Mammary epithelial cell (primary cell): ENCODE measurements around the gene APLP1.

Experiments used
- EZH2 ChIP-seq: IDR thresholded peaks from 2 replicates; pipeline ENCODE4 v1.6.1; 2012; ENCODE audit warnings: low read length, inconsistent platforms, borderline replicate concordance
- TF ChIP-seq, protein P1 (sequence below), 2 donors: IDR thresholded peaks in 1 of 2; conservative IDR thresholded peaks in 1 of 2; 2 replicates each; pipeline ENCODE4 v1.5.1; 2011 to 2012; ENCODE audit warnings: inconsistent platforms in 2 of 2, low read length in 2 of 2, mild to moderate bottlenecking in 2 of 2, control low read depth in 1 of 2, low read depth in 1 of 2; ENCODE audit not compliant: insufficient read depth in 1 of 2; ENCODE audit errors: extremely low read depth in 1 of 2

GRCh38 chr19:35913589-35913988, 45.2 kb downstream of the APLP1 start:
- TF ChIP-seq, protein P1, sequence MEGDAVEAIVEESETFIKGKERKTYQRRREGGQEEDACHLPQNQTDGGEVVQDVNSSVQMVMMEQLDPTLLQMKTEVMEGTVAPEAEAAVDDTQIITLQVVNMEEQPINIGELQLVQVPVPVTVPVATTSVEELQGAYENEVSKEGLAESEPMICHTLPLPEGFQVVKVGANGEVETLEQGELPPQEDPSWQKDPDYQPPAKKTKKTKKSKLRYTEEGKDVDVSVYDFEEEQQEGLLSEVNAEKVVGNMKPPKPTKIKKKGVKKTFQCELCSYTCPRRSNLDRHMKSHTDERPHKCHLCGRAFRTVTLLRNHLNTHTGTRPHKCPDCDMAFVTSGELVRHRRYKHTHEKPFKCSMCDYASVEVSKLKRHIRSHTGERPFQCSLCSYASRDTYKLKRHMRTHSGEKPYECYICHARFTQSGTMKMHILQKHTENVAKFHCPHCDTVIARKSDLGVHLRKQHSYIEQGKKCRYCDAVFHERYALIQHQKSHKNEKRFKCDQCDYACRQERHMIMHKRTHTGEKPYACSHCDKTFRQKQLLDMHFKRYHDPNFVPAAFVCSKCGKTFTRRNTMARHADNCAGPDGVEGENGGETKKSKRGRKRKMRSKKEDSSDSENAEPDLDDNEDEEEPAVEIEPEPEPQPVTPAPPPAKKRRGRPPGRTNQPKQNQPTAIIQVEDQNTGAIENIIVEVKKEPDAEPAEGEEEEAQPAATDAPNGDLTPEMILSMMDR (conservative IDR thresholded peaks at IDR 0.05 in 1 of 2, IDR thresholded peaks at IDR 0.05 in 1 of 2; ENCODE audit: extremely low read depth in 1 of 2, insufficient read depth in 1 of 2, low read depth in 1 of 2, low read length in 2 of 2) = no peak
- TF ChIP-seq EZH2 = no peak
